ENCODE results near the gene ZSWIM3. TPM values are rescaled to one million over a fixed set of nuclear protein-coding genes. Genes with fewer than 3 reads are reported as not detected.

ZSWIM3 gene
- total and polyA plus RNA-seq, 2 of the 13 experiments (the other 11 are each of a cell fraction or from before 2014, with no cell fraction given) = 5.2 to 5.8 TPM

DNA sequence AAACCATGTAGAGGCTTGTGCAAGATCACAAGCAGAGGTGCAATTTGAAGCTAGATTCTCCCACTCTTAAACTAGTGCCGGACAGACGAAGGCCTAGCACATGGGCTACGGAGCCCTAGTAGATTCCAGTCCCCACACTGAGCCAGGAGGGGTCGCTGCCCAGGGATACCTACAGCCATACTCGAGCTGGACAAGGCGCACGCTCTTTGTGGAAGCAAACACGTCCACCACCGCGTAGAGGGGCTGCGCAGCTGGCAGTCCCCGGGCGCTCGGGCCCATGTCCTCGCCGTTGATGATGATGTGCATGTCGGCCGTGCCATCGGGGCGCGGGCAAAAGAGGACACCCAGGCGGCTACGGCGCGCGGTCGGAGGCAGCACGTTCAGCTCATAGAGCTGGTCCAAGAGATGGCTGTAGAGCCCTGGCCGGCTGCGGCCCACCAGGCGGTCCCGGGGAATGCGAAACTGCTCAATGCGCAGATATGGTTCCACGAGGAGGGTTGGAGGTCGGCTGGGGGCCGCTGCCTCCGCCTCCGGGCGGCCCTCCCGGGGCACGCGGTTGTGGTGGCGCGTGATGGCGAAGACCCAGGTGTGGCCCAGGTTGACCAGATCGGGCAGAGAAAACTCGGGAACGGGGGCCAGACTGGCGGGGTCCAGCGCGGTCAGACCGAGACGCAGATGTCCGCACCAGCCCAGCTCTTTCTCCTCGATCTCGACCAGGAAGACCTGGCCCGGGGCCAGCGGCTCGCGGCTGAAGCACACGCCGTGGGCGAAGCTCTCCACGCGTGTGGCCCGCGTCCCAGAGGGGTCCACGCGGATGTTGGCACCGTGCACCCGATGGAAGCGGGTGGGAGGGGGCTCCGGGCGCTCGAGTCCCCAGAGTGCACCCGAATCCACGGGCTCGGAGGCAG lies 32.9 kb downstream of the ZSWIM3 start (continued):
- TF ChIP-seq BRD4 (CRISPR knock-in tag; IDR thresholded peaks at IDR 0.05) (peak; percentile 29; the same call in 1 of the 2 replicates), ZMYM2 (CRISPR knock-in tag; IDR thresholded peaks at IDR 0.05) (peak; percentile 57; the same call in 1 of the 2 replicates), MED13 (CRISPR knock-in tag; IDR thresholded peaks at IDR 0.05) (peak; percentile 5; the same call in 1 of the 2 replicates), NFE2L2 (IDR thresholded peaks at IDR 0.05; ENCODE audit: low read length) (0 out of 2 replicates have a peak, but pooled peaks have one; percentile 4), TFDP1 (CRISPR knock-in tag; IDR thresholded peaks at IDR 0.05; ENCODE audit: borderline replicate concordance) (peak; percentile 90), AHR (CRISPR knock-in tag; IDR thresholded peaks at IDR 0.05) (0 out of 2 replicates have a peak, but pooled peaks have one; percentile 89), SMYD3 (CRISPR knock-in tag; IDR thresholded peaks at IDR 0.05) (no peak; the same call in 1 of the 2 replicates), PLRG1 (conservative IDR thresholded peaks at IDR 0.05) (no peak), TAF1 (CRISPR knock-in tag; IDR thresholded peaks at IDR 0.05) (peak; percentile 81; the same call in 1 of the 2 replicates), ZNF234 (CRISPR knock-in tag; conservative IDR thresholded peaks at IDR 0.05) (peak; percentile 97), ZNF326 (CRISPR knock-in tag; IDR thresholded peaks at IDR 0.05; ENCODE audit: borderline replicate concordance) (no peak), IRX3 (CRISPR knock-in tag; IDR thresholded peaks at IDR 0.05; ENCODE audit: borderline replicate concordance, low read depth) (no peak), ZNF235 (CRISPR knock-in tag; IDR thresholded peaks at IDR 0.05; ENCODE audit: borderline replicate concordance) (no peak; the same call in 1 of the 2 replicates), ZNF841 (CRISPR knock-in tag; IDR thresholded peaks at IDR 0.05; ENCODE audit: borderline replicate concordance) (no peak), SMAD3 (CRISPR knock-in tag; IDR thresholded peaks at IDR 0.05) (peak; percentile 80), ZFY (CRISPR knock-in tag; IDR thresholded peaks at IDR 0.05) (peak; percentile 85), ZEB1 (IDR thresholded peaks at IDR 0.05; ENCODE audit: insufficient replicate concordance, low read depth) (no peak)
- TF ChIP-seq, protein P1, sequence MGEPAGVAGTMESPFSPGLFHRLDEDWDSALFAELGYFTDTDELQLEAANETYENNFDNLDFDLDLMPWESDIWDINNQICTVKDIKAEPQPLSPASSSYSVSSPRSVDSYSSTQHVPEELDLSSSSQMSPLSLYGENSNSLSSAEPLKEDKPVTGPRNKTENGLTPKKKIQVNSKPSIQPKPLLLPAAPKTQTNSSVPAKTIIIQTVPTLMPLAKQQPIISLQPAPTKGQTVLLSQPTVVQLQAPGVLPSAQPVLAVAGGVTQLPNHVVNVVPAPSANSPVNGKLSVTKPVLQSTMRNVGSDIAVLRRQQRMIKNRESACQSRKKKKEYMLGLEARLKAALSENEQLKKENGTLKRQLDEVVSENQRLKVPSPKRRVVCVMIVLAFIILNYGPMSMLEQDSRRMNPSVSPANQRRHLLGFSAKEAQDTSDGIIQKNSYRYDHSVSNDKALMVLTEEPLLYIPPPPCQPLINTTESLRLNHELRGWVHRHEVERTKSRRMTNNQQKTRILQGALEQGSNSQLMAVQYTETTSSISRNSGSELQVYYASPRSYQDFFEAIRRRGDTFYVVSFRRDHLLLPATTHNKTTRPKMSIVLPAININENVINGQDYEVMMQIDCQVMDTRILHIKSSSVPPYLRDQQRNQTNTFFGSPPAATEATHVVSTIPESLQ (CRISPR knock-in tag; conservative IDR thresholded peaks at IDR 0.05) = 0 out of 2 replicates have a peak, but pooled peaks have one; percentile 28
- TF ChIP-seq, protein P2, sequence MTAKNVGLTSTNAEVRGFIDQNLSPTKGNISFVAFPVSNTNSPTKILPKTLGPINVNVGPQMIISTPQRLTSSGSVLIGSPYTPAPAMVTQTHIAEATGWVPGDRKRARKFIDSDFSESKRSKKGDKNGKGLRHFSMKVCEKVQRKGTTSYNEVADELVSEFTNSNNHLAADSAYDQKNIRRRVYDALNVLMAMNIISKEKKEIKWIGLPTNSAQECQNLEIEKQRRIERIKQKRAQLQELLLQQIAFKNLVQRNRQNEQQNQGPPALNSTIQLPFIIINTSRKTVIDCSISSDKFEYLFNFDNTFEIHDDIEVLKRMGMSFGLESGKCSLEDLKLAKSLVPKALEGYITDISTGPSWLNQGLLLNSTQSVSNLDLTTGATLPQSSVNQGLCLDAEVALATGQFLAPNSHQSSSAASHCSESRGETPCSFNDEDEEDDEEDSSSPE (CRISPR knock-in tag; IDR thresholded peaks at IDR 0.05) = peak; percentile 84
- TF ChIP-seq, protein P3, sequence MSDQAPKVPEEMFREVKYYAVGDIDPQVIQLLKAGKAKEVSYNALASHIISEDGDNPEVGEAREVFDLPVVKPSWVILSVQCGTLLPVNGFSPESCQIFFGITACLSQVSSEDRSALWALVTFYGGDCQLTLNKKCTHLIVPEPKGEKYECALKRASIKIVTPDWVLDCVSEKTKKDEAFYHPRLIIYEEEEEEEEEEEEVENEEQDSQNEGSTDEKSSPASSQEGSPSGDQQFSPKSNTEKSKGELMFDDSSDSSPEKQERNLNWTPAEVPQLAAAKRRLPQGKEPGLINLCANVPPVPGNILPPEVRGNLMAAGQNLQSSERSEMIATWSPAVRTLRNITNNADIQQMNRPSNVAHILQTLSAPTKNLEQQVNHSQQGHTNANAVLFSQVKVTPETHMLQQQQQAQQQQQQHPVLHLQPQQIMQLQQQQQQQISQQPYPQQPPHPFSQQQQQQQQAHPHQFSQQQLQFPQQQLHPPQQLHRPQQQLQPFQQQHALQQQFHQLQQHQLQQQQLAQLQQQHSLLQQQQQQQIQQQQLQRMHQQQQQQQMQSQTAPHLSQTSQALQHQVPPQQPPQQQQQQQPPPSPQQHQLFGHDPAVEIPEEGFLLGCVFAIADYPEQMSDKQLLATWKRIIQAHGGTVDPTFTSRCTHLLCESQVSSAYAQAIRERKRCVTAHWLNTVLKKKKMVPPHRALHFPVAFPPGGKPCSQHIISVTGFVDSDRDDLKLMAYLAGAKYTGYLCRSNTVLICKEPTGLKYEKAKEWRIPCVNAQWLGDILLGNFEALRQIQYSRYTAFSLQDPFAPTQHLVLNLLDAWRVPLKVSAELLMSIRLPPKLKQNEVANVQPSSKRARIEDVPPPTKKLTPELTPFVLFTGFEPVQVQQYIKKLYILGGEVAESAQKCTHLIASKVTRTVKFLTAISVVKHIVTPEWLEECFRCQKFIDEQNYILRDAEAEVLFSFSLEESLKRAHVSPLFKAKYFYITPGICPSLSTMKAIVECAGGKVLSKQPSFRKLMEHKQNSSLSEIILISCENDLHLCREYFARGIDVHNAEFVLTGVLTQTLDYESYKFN (CRISPR knock-in tag; conservative IDR thresholded peaks at IDR 0.05) = 0 out of 2 replicates have a peak, but pooled peaks have one; percentile 23

Measured in HepG2 (cell line).